ENCODE data around the gene C4orf33. TPM values are rescaled to one million over a fixed set of nuclear protein-coding genes. Genes with fewer than 3 reads are reported as not detected.

The C4orf33 gene
- total and polyA plus RNA-seq, 9 of the 15 experiments (the other 6 are each of a cell fraction or from before 2014, with no cell fraction given) = 16.7 to 42.0 (median 27.5) TPM

GRCh38 chr4:129093191-129093920 lies 2.6 kb upstream of the C4orf33 start, which contains the start of gene SCLT1 (continued):
- peak; percentile 81; the same call in 1 of the 2 replicates for TF ChIP-seq THAP12 (CRISPR knock-in tag; IDR thresholded peaks at IDR 0.05)
- TF ChIP-seq NCOR1 (IDR thresholded peaks at IDR 0.05) = peak; percentile 44; the same call in 1 of the 2 replicates
- no peak for TF ChIP-seq BDP1 (IDR thresholded peaks at IDR 0.05; ENCODE audit: insufficient read depth, insufficient read length)
- TF ChIP-seq TAL1 (IDR thresholded peaks at IDR 0.05) = no peak
- TF ChIP-seq TBL1XR1 (IDR thresholded peaks at IDR 0.05; ENCODE audit: low read length in 2 of 2) = peak in 1 of 2 experiments; percentile 60; a peak in 1 of 4 replicates
- TF ChIP-seq ZNF217 (CRISPR knock-in tag; IDR thresholded peaks at IDR 0.05) = no peak
- TF ChIP-seq IFI16 (CRISPR knock-in tag; IDR thresholded peaks at IDR 0.05) = no peak
- TF ChIP-seq TOE1 (IDR thresholded peaks at IDR 0.05; ENCODE audit: borderline replicate concordance) = peak; percentile 82; the same call in 1 of the 2 replicates
- peak; percentile 24; the same call in 1 of the 2 replicates for TF ChIP-seq TOE1 (CRISPR knock-in tag; IDR thresholded peaks at IDR 0.05; ENCODE audit: borderline replicate concordance, low read depth)
- TF ChIP-seq, protein P1, sequence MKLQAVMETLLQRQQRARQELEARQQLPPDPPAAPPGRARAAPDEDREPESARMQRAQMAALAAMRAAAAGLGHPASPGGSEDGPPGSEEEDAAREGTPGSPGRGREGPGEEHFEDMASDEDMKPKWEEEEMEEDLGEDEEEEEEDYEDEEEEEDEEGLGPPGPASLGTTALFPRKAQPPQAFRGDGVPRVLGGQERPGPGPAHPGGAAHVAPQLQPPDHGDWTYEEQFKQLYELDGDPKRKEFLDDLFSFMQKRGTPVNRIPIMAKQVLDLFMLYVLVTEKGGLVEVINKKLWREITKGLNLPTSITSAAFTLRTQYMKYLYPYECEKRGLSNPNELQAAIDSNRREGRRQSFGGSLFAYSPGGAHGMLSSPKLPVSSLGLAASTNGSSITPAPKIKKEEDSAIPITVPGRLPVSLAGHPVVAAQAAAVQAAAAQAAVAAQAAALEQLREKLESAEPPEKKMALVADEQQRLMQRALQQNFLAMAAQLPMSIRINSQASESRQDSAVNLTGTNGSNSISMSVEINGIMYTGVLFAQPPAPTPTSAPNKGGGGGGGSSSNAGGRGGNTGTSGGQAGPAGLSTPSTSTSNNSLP (IDR thresholded peaks at IDR 0.05; ENCODE audit: borderline replicate concordance, low read depth, low read length) = no peak
- no peak for TF ChIP-seq HMG20A (CRISPR knock-in tag; conservative IDR thresholded peaks at IDR 0.05)
- TF ChIP-seq ZNF507 (tag; conservative IDR thresholded peaks at IDR 0.05) = no peak
- no peak for TF ChIP-seq PRMT5 (CRISPR knock-in tag; IDR thresholded peaks at IDR 0.05)
- peak; percentile 79 for TF ChIP-seq CC2D1A (IDR thresholded peaks at IDR 0.05)
- no peak for TF ChIP-seq NR1H2 (CRISPR knock-in tag; IDR thresholded peaks at IDR 0.05)
- TF ChIP-seq SPI1 (IDR thresholded peaks at IDR 0.05; ENCODE audit: borderline replicate concordance, low read depth, low read length) = peak; percentile 81
- TF ChIP-seq, protein P2, sequence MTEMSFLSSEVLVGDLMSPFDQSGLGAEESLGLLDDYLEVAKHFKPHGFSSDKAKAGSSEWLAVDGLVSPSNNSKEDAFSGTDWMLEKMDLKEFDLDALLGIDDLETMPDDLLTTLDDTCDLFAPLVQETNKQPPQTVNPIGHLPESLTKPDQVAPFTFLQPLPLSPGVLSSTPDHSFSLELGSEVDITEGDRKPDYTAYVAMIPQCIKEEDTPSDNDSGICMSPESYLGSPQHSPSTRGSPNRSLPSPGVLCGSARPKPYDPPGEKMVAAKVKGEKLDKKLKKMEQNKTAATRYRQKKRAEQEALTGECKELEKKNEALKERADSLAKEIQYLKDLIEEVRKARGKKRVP (CRISPR knock-in tag; IDR thresholded peaks at IDR 0.05) = peak; percentile 75
- TF ChIP-seq, protein P3, sequence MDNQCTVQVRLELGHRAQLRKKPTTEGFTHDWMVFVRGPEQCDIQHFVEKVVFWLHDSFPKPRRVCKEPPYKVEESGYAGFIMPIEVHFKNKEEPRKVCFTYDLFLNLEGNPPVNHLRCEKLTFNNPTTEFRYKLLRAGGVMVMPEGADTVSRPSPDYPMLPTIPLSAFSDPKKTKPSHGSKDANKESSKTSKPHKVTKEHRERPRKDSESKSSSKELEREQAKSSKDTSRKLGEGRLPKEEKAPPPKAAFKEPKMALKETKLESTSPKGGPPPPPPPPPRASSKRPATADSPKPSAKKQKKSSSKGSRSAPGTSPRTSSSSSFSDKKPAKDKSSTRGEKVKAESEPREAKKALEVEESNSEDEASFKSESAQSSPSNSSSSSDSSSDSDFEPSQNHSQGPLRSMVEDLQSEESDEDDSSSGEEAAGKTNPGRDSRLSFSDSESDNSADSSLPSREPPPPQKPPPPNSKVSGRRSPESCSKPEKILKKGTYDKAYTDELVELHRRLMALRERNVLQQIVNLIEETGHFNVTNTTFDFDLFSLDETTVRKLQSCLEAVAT (IDR thresholded peaks at IDR 0.05) = peak; percentile 72 to 88
- TF ChIP-seq MEF2D (tag; conservative IDR thresholded peaks at IDR 0.05; ENCODE audit: low read depth) = no peak
- TF ChIP-seq ZNF23 (CRISPR knock-in tag; IDR thresholded peaks at IDR 0.05) = no peak
- TF ChIP-seq ZNF263 (CRISPR knock-in tag; IDR thresholded peaks at IDR 0.05; ENCODE audit: borderline replicate concordance) = no peak; the same call in 1 of the 2 replicates
- TF ChIP-seq MYBL2 (IDR thresholded peaks at IDR 0.05; ENCODE audit: low read depth) = peak; percentile 93
- TF ChIP-seq MYBL2 (CRISPR knock-in tag; IDR thresholded peaks at IDR 0.05; ENCODE audit: borderline replicate concordance) = no peak

Measured in K562 (cell line).